Sigmoid colon (tissue), 4 donors: ENCODE data around the gene APOF.

Experiments
- CTCF ChIP-seq, 4 experiments: fragments of 450-650 bp in 3 of 4; fragments of 200-600 bp in 1 of 4; IDR thresholded peaks; one replicate each; pipeline ENCODE4 v1.5.1; 2016 to 2019; ENCODE audit warnings: antibody characterized with exemption in 4 of 4, mild to moderate bottlenecking in 3 of 4, moderate library complexity in 2 of 4
- EP300 ChIP-seq, 4 donors: sonication (generic); formaldehyde crosslinking; IDR thresholded peaks; one replicate each; pipeline ENCODE4 v1.6.1; 2017; ENCODE audit warnings: antibody characterized with exemption in 4 of 4

- no peak for TF ChIP-seq CTCF (IDR thresholded peaks at IDR 0.05)
- TF ChIP-seq EP300 (IDR thresholded peaks at IDR 0.05): no peak
Observed at GRCh38 chr12:56311003-56311402, 51.7 kb downstream of the APOF start.
